GM12891 (cell line): ENCODE measurements around the gene RPL5.

Source experiments
- POLR2A ChIP-seq: IDR thresholded peaks from 2 replicates; pipeline ENCODE4 v1.6.1; 2011; ENCODE audit warnings: low read depth, low read length, control low read depth
- POLR2AphosphoS5 ChIP-seq: IDR thresholded peaks from 2 replicates; pipeline ENCODE4 v1.6.1; 2011; ENCODE audit warnings: low read depth, low read length, control low read depth
- POU2F2 ChIP-seq: IDR thresholded peaks from 2 replicates; pipeline ENCODE4 v1.6.1; 2011; ENCODE audit warnings: low read depth, mild to moderate bottlenecking, control low read depth, low read length, moderate library complexity
- SPI1 ChIP-seq: IDR thresholded peaks from 2 replicates; pipeline ENCODE4 v1.6.1; 2011; ENCODE audit warnings: low read depth, low read length, control low read depth
- TAF1 ChIP-seq: IDR thresholded peaks from 2 replicates; pipeline ENCODE4 v1.6.1; 2011; ENCODE audit warnings: low read depth, low read length, control low read depth

- TF ChIP-seq POLR2AphosphoS5 (no peak), POLR2A (no peak), TAF1 (no peak), SPI1 (no peak), POU2F2 (no peak)
Observed at GRCh38 chr1:92884195-92884594, 52.4 kb downstream of the RPL5 start.
